ENCODE results near the gene SMIM33. TPM values are rescaled to one million over a fixed set of nuclear protein-coding genes. Genes with fewer than 3 reads are reported as not detected.

SMIM33 gene
- total and polyA plus RNA-seq, 2 of the 13 experiments (the other 11 are each of a cell fraction or from before 2014, with no cell fraction given), result not detected

- TF ChIP-seq ZHX1 (CRISPR knock-in tag; IDR thresholded peaks at IDR 0.05; ENCODE audit: low read depth) (peak; percentile 53; the same call in 1 of the 2 replicates), MTERF4 (CRISPR knock-in tag; IDR thresholded peaks at IDR 0.05) (0 out of 2 replicates have a peak, but pooled peaks have one; percentile 28), MXI1 (IDR thresholded peaks at IDR 0.05; ENCODE audit: borderline replicate concordance, low read depth, low read length) (peak; percentile 63; the same call in 1 of the 3 replicates), ZBTB7B (CRISPR knock-in tag; IDR thresholded peaks at IDR 0.05) (peak; percentile 43; the same call in 1 of the 2 replicates), SOX6 (IDR thresholded peaks at IDR 0.05) (no peak), SOX6 (CRISPR knock-in tag; IDR thresholded peaks at IDR 0.05) (peak; percentile 59; the same call in 1 of the 2 replicates), ATF1 (CRISPR knock-in tag; IDR thresholded peaks at IDR 0.05) (no peak), PATZ1 (CRISPR knock-in tag; IDR thresholded peaks at IDR 0.05) (peak; percentile 65), THRA (CRISPR knock-in tag; IDR thresholded peaks at IDR 0.05; ENCODE audit: borderline replicate concordance) (no peak), POLR2AphosphoS5 (IDR thresholded peaks at IDR 0.05; ENCODE audit: low read depth, low read length) (peak; percentile 84), ZNF354B (CRISPR knock-in tag; IDR thresholded peaks at IDR 0.05) (0 out of 2 replicates have a peak, but pooled peaks have one; percentile 14), CBFB (CRISPR knock-in tag; IDR thresholded peaks at IDR 0.05) (peak; percentile 61; the same call in 1 of the 2 replicates), PHF8 (CRISPR knock-in tag; IDR thresholded peaks at IDR 0.05) (peak; percentile 89), HDAC2 (CRISPR knock-in tag; IDR thresholded peaks at IDR 0.05) (peak; percentile 61), ZNF451 (CRISPR knock-in tag; IDR thresholded peaks at IDR 0.05) (no peak), ZFY (CRISPR knock-in tag; IDR thresholded peaks at IDR 0.05) (peak; percentile 82), ETV5 (CRISPR knock-in tag; IDR thresholded peaks at IDR 0.05; ENCODE audit: borderline replicate concordance) (peak; percentile 52), NRL (CRISPR knock-in tag; IDR thresholded peaks at IDR 0.05; ENCODE audit: borderline replicate concordance) (peak; percentile 55; the same call in 1 of the 2 replicates), PAF1 (CRISPR knock-in tag; IDR thresholded peaks at IDR 0.05) (no peak)
Observed at GRCh38 chr5:139439013-139439903, 31.5 kb upstream of the SMIM33 start, which contains the start of gene DNAJC18 (continued).

Measured in HepG2 (cell line).